Activated CD8-positive, alpha-beta memory T cell treated with anti-CD3 and anti-CD28 coated beads for 24 hours (primary cell): Measurements from ENCODE around the gene TGFBR3.

Source experiments
- DNase-seq: peaks from one replicate; pipeline ENCODE4 v3.0.0-alpha.2; 2020

TGFBR3 gene

GRCh38 chr1:91751275-91751674 lies 134.7 kb downstream of the TGFBR3 start:
- no peak for DNase-seq

- no peak for DNase-seq
These were observed 135.5 kb downstream of the TGFBR3 start for GRCh38 chr1:91750398-91750996.

GRCh38 chr1:91749788-91750231 lies 136.1 kb downstream of the TGFBR3 start:
- DNase-seq: no peak

- DNase-seq: no peak
These were observed 138.3 kb downstream of the TGFBR3 start for GRCh38 chr1:91747666-91748065.

- DNase-seq: no peak
These were observed 139.1 kb downstream of the TGFBR3 start for GRCh38 chr1:91746728-91747338.

GRCh38 chr1:91745640-91746373 lies 140.1 kb downstream of the TGFBR3 start:
- DNase-seq: no peak

GRCh38 chr1:91744953-91745639 lies 140.9 kb downstream of the TGFBR3 start:
- DNase-seq: no peak

GRCh38 chr1:91742848-91743292 lies 143.1 kb downstream of the TGFBR3 start:
- no peak for DNase-seq

- DNase-seq: no peak
These were observed 144.0 kb downstream of the TGFBR3 start for GRCh38 chr1:91741906-91742305.

GRCh38 chr1:91741301-91741700 lies 144.7 kb downstream of the TGFBR3 start:
- DNase-seq: no peak

- no peak for DNase-seq
These were observed 148.3 kb downstream of the TGFBR3 start for GRCh38 chr1:91737650-91738049.

GRCh38 chr1:91736715-91737615 lies 149.0 kb downstream of the TGFBR3 start:
- DNase-seq: no peak

- no peak for DNase-seq
These were observed 149.7 kb downstream of the TGFBR3 start for GRCh38 chr1:91736146-91736714.

GRCh38 chr1:91735266-91735845 lies 150.6 kb downstream of the TGFBR3 start:
- DNase-seq: no peak

GRCh38 chr1:91734761-91735160 lies 151.2 kb downstream of the TGFBR3 start:
- no peak for DNase-seq

- no peak for DNase-seq
These were observed 152.7 kb downstream of the TGFBR3 start for GRCh38 chr1:91733108-91733710.

GRCh38 chr1:91732291-91733107 lies 153.5 kb downstream of the TGFBR3 start:
- peak; percentile 69 for DNase-seq

GRCh38 chr1:91731815-91732214 lies 154.1 kb downstream of the TGFBR3 start:
- DNase-seq: peak; percentile 73

GRCh38 chr1:91730801-91731732 lies 154.9 kb downstream of the TGFBR3 start:
- no peak for DNase-seq
